Left lung (tissue), 10 donors: ENCODE data around the gene ADAM19. TPM values are rescaled to one million over a fixed set of nuclear protein-coding genes. Genes with fewer than 3 reads are reported as not detected.

Source experiments
- ATAC-seq: fragments of 200-7000 bp; cut with Tn5 transposase; one replicate; pipeline ENCODE4 v1.9.1; 2020; ENCODE audit warnings: moderate library complexity
- DNase-seq, 4 donors: peaks; one replicate each; pipeline ENCODE4 v3.0.0-alpha.2; 2013 to 2020
- H3K27ac ChIP-seq, 2 donors: fragments of 200-600 bp; sonication (generic) in 1 of 2; one replicate each; pipeline versions ENCODE4 v1.5.0 to v1.8.0; 2020 to 2021
- H3K27me3 ChIP-seq, 2 donors: fragments of 200-600 bp; sonication (generic) in 1 of 2; one replicate each; pipeline versions ENCODE4 v1.5.0 to v1.8.0; 2020 to 2021
- H3K36me3 ChIP-seq, 2 donors: fragments of 200-600 bp; sonication (generic) in 1 of 2; one replicate each; pipeline versions ENCODE4 v1.5.0 to v1.8.0; 2020 to 2021
- H3K4me1 ChIP-seq, 2 donors: fragments of 200-600 bp; one replicate each; pipeline ENCODE4 v1.8.0; 2021
- H3K4me3 ChIP-seq, 2 donors: fragments of 200-600 bp; sonication (generic) in 1 of 2; one replicate each; pipeline versions ENCODE4 v1.5.0 to v1.8.0; 2020 to 2021; ENCODE audit warnings: mild to moderate bottlenecking in 1 of 2
- H3K9me3 ChIP-seq, 2 donors: fragments of 200-600 bp; sonication (generic) in 1 of 2; one replicate each; pipeline versions ENCODE4 v1.5.0 to v1.8.0; 2020 to 2021
- intact Hi-C, 2 donors: fragments of 100-400 bp; cut with DNase I; formaldehyde crosslinking; loops; one replicate each; pipeline versions ENCODE4 v1.11.2 to v1.14.2; 2022
- polyA plus RNA-seq, 6 donors: library from polyadenylated mRNA; unstranded; fragments of 120-200 nt; gene quantifications; one replicate each; pipeline ENCODE4 v1.2.1, GENCODE V29; 2013; ENCODE audit not compliant: insufficient read length in 6 of 6
- total RNA-seq, 2 donors: library from RNA; stranded (reverse); fragmentation: NEBNext Ultra II Directional; extraction: Animal tissue kit (Norgen Biotek cat#: 25700); gene quantifications; one replicate each; pipeline ENCODE4 v1.2.1, GENCODE V29; 2021
- TF ChIP-seq, protein P1 (sequence below), 2 donors: fragments of 200-600 bp; sonication (generic) in 1 of 2; IDR thresholded peaks; one replicate each; pipeline versions ENCODE4 v1.5.0 to v1.8.0; 2021; ENCODE audit warnings: antibody characterized with exemption in 2 of 2
- donor health status: DM: no; HTN: yes; CAD: no.
- donor health status: DM: no; HTN: no; CAD: no.

ADAM19 gene
- total and polyA plus RNA-seq, 8 donors: 14.9 to 21.5 (median 19.2) TPM

DNA sequence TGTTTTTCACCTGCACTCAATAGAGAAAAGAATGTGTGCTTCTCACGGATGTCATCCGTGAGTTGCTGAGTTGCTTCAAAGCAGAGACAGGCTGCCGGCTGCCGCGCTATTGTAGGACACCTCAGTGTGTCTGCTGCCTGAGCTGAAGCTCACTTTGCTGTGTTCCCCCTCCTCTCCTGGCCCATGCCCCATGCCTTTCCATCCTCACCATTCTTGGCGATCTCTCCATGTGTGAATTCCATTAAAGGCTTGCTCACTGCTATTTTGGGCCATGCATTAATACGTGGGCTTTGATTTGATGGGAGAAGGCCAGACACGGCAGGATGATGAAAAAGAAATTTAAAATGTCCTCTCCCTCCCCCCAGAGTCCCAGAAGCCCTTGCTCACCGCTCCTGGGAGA is 14.5 kb downstream of the ADAM19 start:
- ATAC-seq: no peak
- no peak overlapping the region for H3K4me3 ChIP-seq
- H3K36me3 ChIP-seq: peaks cover 0 to 11% of the 10 kb centered on the region in 2 donors
- no peak overlapping the region for H3K27ac ChIP-seq
- TF ChIP-seq, protein P1, sequence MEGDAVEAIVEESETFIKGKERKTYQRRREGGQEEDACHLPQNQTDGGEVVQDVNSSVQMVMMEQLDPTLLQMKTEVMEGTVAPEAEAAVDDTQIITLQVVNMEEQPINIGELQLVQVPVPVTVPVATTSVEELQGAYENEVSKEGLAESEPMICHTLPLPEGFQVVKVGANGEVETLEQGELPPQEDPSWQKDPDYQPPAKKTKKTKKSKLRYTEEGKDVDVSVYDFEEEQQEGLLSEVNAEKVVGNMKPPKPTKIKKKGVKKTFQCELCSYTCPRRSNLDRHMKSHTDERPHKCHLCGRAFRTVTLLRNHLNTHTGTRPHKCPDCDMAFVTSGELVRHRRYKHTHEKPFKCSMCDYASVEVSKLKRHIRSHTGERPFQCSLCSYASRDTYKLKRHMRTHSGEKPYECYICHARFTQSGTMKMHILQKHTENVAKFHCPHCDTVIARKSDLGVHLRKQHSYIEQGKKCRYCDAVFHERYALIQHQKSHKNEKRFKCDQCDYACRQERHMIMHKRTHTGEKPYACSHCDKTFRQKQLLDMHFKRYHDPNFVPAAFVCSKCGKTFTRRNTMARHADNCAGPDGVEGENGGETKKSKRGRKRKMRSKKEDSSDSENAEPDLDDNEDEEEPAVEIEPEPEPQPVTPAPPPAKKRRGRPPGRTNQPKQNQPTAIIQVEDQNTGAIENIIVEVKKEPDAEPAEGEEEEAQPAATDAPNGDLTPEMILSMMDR (IDR thresholded peaks at IDR 0.05): no peak
- intact Hi-C loops: no loop called here
- H3K4me1 ChIP-seq: peaks cover 12 to 84% of the 10 kb centered on the region in 2 donors
- no peaks in the 10 kb centered on the region for H3K27me3 ChIP-seq
- no peak for DNase-seq
- no peaks in the 10 kb centered on the region for H3K9me3 ChIP-seq

DNA sequence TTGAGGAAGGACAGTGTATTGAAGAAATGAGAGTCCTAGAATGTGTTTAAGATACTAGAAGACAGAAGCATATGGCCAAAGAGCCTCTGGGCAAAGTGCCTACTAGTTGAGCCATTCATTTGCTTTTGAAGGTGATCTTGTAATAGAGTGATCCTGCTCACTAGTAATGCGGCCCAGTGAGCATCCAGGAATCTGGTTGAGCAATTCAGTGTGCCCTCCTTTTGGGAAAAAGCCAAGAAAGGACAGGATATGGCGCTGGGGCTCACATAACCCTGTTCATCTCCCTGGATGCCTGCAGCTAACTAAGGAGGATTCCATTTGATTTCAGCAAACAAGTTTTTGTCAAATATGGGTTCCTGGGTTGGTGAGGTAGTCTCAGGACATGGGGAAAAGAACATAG is 16.3 kb downstream of the ADAM19 start:
- H3K4me3 ChIP-seq: no peak overlapping the region
- H3K36me3 ChIP-seq: peaks cover 0 to 11% of the 10 kb centered on the region in 2 donors
- DNase-seq (no peak), ATAC-seq (no peak)
- H3K27ac ChIP-seq: no peak overlapping the region
- H3K9me3 ChIP-seq: no peaks in the 10 kb centered on the region
- TF ChIP-seq, protein P1 (IDR thresholded peaks at IDR 0.05): no peak
- intact Hi-C loops: no loop called here
- peaks cover 21 to 84% of the 10 kb centered on the region in 2 donors for H3K4me1 ChIP-seq
- H3K27me3 ChIP-seq: no peaks in the 10 kb centered on the region

DNA sequence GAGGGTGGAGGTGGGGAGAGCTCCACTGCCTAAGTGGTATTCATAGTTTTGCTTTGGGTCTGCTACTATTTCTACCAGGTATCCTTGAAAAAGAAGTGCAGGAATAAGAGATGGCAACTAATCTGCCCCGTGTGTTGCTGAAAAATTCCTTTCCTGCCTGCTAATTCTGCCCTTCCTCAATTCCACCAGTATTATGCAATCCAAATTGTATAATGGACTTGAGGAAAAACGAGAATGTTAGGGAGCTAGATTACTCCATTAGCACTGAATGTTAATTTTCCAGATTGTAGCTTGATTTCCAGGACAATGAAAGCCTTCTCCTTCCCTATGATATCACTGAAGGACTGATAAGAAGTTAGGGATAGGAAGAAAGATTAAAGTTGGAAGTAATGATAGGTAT is 16.9 kb downstream of the ADAM19 start:
- H3K4me1 ChIP-seq: peaks cover 22 to 82% of the 10 kb centered on the region in 2 donors
- no peak for ATAC-seq

DNA sequence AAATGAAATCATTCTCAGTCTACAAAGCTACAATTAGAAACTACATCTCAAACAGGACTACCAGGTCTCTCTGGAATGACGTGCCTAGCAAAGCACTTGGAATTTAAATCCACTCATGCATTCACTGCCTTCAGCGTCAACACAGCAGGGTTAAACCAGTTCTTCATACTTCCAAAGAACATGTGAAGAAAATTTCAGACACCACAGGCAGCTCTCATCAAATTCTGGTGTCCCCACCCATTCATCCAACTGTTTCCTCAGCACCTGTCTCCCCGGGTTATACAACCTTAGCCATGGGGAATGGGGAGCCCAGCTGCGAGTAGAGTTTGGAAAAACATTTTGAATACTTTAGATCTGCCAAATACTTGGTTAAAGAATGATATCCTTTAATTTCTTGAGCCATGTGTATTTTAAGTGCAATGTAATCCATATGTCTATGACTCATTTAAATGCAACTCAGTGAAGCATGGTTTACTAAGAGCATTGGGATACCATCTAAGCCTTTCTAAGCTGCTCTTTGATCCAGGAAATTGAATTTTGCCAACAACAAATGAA is 17.5 kb downstream of the ADAM19 start:
- TF ChIP-seq, protein P1 (IDR thresholded peaks at IDR 0.05): no peak
- intact Hi-C loops: no loop called here
- peak in 1 of 4 donors; percentile 37 for DNase-seq
- Histone ChIP-seq H3K27ac (no peak overlapping the region), H3K9me3 (no peaks in the 10 kb centered on the region), H3K4me1 (peaks cover 17 to 76% of the 10 kb centered on the region in 2 donors), H3K4me3 (no peak overlapping the region), H3K27me3 (no peaks in the 10 kb centered on the region), H3K36me3 (peaks cover 0 to 4% of the 10 kb centered on the region in 2 donors)
- no peak for ATAC-seq

More for the DNA sequence above, 16.9 kb downstream of the ADAM19 start:
- H3K27ac ChIP-seq: no peak overlapping the region
- no peaks in the 10 kb centered on the region for H3K9me3 ChIP-seq
- TF ChIP-seq, protein P1 (IDR thresholded peaks at IDR 0.05): no peak
- H3K36me3 ChIP-seq: peaks cover 0 to 9% of the 10 kb centered on the region in 2 donors
- no peaks in the 10 kb centered on the region for H3K27me3 ChIP-seq
- no peak overlapping the region for H3K4me3 ChIP-seq
- DNase-seq: no peak
- intact Hi-C loops: no loop called here

DNA sequence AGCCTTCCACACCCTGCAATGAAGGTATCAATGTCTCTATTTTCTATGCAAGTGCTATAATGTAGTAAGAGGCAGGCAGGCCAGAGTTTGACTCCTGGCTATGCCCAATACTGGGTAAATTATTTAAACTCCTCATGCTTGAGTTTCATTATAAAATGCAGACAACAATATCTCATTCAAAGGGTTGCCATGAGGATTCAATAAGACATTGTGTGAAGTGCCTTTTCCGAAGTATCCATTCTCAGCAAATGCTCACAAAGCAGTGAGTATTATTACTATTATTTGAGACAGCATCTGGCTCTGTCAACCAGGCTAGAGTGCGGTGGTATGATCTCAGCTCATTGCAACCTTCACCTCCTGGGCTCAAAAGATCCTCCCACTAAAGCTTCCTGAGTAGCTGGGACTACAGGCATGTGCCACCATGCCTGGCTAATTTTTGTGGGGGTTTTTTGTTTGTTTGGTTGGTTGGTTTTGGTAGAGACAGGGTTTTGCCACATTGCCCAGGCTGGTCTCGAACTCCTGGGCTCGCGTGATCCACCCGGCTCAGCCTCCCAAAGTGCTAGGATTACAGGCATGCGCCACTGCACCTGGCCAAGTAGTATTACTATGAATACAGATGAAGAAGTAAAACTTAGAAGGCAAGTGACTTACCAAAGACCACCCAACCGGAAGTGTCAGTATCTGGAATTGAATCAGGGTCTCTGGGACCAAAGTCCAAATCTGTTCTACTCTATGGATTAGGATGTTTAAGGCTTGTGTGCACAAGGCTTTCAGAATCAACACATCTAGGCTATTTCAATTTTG is 18.8 kb downstream of the ADAM19 start:
- Histone ChIP-seq H3K27ac (no peak overlapping the region), H3K9me3 (no peaks in the 10 kb centered on the region), H3K4me3 (no peak overlapping the region), H3K27me3 (no peaks in the 10 kb centered on the region), H3K4me1 (peaks cover 11 to 63% of the 10 kb centered on the region in 2 donors), H3K36me3 (peaks cover 0 to 4% of the 10 kb centered on the region in 2 donors)
- ATAC-seq (no peak), DNase-seq (no peak)
- intact Hi-C loops: no loop called here
- TF ChIP-seq, protein P1 (IDR thresholded peaks at IDR 0.05): no peak
